GM21360 (cell line): ENCODE data around the gene PRR5.

ENCODE experiments used
- ATAC-seq: cut with Tn5 transposase; IDR thresholded peaks from one replicate; pipeline ENCODE4 v1.9.1; 2021; ENCODE audit warnings: mild to moderate bottlenecking, moderate library complexity; ENCODE audit not compliant: unreplicated experiment

Gene PRR5

GRCh38 chr22:44711690-44712555 is 9.9 kb downstream of the PRR5 start:
- no peak for ATAC-seq

DNA sequence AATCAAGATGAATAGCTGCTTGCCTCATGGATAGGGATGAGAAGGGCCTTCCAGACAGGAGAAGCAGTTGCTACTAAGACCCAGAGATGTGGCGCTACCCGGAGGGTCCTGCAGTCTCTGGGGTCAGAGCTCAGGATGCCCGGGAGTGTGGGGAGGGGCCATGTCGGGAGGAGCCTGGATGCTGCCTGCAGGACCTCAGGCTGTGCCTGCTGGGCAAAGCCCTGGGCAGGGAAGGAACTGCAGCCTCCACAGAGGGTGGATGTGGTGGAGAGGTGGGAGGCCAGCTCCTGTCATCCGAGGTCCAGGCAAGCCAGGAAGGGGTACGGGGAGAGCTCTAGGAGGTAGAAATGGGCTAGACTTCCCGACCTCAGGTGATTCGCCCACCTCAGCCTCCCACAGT is 11.0 kb downstream of the PRR5 start:
- no peak for ATAC-seq

DNA sequence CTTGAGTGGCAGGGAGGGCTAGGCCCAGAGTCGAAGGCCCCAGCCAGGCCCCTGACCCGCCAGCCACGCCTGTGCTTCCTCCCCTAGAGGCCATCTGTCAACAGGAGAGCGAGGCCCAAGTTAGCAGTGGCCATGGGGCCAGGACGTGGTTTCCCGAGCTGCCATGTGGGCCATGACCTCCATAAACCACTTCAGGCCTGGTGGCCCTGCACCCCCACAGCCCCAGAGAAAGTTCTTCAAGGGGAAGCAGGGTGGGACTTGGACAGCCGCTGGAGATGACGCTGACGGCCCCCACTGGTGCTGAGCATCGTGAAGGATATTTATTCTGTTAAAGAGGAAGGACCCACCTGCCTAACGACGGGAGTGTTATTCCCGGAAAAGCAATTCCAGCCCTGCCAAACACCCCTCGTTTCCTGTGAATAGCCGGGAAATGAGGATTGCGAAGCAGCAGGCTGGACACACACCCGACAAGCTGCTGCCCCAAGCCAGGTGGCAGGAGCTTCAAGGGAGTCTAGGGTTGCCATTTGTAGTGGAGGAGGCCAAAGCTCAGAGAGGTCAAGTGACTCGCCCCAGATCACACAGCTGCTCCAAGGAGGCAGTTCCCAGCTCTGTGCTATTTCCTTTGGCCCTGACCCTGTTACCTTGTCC is 12.8 kb downstream of the PRR5 start:
- no peak for ATAC-seq

DNA sequence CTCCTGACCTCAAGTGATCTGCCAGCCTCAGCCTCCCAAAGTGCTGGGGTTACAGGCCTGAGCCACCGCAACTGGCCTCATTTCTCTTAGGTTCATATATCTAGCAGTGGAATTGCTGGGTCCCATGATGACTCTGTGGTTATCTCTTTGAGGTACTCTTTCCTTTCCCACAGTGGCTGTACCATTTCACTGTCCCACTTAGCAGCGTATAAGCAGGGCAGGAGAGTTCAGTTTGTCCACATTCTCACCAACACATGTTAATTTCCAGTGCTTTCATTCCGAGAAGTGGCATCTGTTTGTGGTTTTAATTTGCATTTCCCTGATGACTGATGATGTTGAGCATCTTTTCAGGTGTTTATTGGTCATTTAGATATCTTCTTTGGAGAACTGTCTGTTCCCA is 16.4 kb downstream of the PRR5 start:
- ATAC-seq = no peak

GRCh38 chr22:44719586-44720368 is 17.8 kb downstream of the PRR5 start:
- no peak for ATAC-seq

- no peak for ATAC-seq
These were observed 19.2 kb downstream of the PRR5 start for GRCh38 chr22:44721213-44721612.

GRCh38 chr22:44722611-44723010 is 20.6 kb downstream of the PRR5 start:
- ATAC-seq = no peak

GRCh38 chr22:44723801-44724200 is 21.8 kb downstream of the PRR5 start:
- ATAC-seq = no peak

- no peak for ATAC-seq
These were observed 22.4 kb downstream of the PRR5 start for GRCh38 chr22:44724416-44724815.

DNA sequence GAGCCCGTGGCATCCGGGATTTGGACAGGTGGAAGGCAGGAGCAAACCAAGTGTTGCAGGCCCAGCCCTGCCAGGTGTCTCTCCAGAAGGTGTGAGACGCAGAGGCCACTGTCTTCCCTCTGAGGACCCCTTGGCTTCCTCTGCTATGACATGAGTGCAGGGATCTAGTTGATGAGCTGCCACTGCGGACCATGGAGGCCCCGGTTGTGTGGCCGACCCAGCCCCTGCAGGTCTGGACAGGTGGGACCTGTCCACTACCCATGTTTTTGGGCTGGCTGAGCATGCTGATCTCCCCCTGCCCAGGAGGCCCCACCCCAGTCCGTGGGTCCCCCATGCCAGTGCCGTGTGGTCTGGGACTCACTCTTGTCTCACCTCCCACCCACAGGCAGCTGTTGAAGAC is 22.9 kb downstream of the PRR5 start:
- ATAC-seq = no peak

- no peak for ATAC-seq
These were observed 24.4 kb downstream of the PRR5 start for GRCh38 chr22:44726439-44726838.

DNA sequence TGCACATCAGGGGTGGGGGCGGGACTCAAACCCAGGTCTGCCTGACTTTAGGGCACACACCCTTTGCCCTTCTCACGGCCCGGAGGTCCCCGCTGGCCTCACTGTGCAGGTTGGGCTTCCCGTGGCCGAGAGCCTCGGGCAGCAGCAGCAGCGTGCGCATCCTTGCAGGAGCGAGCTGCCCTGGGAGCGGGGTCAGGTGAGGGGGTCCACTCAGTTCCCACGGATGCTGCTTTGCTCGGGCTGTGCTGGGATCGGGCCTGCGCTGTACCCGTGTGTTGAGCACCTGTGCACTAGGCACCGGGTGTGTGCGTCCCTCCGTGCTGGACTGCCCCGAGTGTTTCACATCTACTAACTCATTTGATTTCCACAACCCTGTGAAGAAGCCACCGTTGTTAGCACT is 25.1 kb downstream of the PRR5 start:
- no peak for ATAC-seq

- ATAC-seq = no peak
These were observed 25.7 kb downstream of the PRR5 start for GRCh38 chr22:44727709-44728108.

DNA sequence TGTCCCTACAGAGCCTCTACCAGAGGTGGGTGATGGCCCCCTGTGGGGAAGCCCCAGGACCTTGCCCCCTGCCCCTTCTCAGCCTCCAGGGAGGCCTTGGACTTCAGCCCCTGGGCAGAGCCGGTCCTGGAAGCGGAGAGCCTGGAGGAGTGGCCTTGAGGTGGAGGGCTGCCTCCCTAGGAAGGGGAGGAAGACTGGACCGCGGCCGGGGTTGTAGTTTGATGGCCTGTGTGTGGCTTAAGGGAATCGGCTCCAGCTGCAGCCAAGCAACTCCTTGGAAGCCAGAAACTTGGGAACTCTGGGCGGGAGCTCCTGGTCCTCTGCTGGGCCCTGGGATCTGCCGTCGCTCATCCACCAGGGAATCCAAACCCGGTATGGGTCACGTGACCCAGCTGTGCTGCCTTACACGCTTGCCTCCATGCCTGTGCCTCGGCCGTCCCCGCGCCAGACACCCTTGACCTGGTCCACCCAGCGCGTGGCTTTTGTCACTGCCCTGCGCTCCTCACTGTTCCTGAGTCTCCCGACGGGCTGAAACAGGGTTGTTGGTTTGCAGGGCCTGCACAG is 26.8 kb downstream of the PRR5 start:
- ATAC-seq = no peak

- ATAC-seq = no peak
These were observed 27.5 kb downstream of the PRR5 start for GRCh38 chr22:44729391-44730021.

GRCh38 chr22:44730022-44730393 is 28.0 kb downstream of the PRR5 start:
- ATAC-seq = no peak

DNA sequence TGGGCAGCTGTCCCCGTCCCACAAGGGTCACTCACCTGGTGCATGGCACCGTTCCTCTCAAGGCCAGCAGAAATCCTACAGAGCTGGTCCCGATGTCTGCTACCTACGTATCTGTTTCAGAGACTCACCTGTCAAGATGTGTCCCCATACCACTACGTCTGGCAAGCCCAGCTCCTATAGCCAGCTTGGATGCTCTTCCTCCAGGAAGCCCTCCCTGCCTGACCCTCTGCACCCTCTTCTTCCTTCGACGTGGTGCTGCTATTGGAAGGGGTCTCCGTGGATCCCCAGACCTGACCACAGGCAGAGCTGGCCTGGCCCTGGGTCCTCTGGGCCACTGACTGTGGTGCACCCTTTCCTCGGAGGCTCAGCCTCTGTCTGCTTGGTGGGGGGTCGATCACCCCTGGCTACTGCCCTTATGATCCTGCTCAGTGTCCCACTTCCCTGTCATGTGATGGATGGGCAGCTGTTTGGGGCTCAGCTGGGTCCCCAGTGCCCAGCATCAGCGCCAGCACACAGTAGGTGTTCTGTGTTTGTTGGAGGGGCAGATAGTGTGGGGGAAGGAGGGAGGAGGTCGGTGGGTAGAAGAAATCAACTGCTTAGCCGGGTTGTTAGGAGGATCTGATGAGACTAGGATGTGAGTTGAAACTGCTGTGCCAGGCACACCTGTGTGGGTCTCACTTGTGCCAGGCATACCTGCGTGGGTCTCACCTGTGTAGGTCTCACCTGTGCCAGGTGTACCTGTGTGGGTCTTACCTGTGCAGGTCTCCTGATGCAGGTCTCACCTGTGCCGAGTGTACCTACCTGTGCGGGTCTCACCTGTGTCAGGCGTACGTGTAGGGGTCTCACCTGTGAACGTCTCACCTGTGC is 28.7 kb downstream of the PRR5 start:
- no peak for ATAC-seq

DNA sequence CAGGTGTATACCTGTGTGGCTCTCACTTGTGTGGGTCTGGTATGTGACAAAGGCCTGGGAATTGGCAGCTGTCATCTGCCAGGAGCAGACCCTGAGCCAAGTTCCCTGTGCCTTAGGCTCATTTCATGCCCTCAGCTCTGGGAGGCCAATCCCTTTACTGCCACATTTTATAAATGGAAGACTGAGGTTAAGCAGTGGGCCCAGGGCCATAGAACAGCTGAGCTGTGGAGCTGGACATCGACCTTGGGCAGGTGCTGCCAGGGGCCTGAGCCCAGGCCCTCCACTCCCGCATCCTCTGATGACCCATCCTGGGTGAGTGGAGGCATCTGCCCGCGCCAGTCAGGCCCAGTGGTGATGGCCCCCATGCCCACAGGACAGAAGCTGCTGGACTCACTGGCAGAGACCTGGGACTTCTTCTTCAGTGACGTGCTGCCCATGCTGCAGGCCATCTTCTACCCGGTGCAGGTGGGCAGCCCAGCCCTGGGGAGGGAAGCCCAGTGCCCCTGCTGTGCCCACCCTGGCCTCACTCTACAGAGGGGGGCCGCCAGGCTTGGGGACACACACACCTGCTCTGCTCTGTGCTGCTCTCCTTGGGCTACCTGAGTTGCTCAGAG is 29.5 kb downstream of the PRR5 start:
- ATAC-seq = no peak

GRCh38 chr22:44732017-44732561 is 30.1 kb downstream of the PRR5 start:
- no peak for ATAC-seq
